ENCODE measurements around the gene WWTR1. TPM values are rescaled to one million over a fixed set of nuclear protein-coding genes. Genes with fewer than 3 reads are reported as not detected.

Gene WWTR1
- total and polyA plus RNA-seq, 2 of the 8 experiments (the other 6 are each of a cell fraction or from before 2014, with no cell fraction given), result 15.7 to 18.6 TPM

DNA sequence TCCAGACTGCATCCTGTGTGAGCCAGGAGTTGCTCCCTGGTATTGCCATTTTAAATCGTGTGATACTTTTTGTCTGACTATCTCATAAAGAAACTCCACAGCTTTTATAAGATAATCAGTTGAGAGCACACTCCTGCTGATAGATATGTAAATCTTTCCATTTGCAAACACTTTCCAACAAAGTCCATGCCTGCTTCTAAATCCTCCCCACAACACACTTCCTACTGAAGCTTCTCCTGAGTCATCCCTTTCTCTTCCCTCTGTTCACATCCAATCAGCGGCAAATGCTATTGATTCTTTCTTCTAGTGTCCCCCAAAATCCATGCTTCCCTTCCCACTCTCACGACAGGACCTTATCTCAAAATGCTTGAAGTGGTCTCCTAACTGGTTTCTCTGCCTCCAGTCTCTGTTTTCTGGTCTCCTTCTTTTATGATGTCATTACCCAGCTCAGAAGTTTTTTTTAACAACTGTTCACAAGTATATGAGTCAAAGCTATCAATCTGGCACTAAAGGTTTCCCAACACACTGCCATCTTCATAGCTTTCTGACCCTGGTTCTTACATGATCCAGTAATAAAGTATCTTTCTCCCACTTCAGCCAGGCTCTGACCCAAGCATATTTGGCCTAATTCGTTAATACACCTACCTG, 4.5 kb upstream of the WWTR1 start:
- CTCF ChIA-PET (ENCODE audit: partially characterized antibody), result interaction anchor here (0.6 to 2.7 kb wide), 8 partner anchors 18 to 147 kb away, joined by 3 to 7 read pairs (median 3); no protein-coding TSS in a partner anchor
- TF ChIP-seq SIN3A (conservative IDR thresholded peaks at IDR 0.05 in 1 of 2, IDR thresholded peaks at IDR 0.05 in 1 of 2; ENCODE audit: low read depth in 1 of 2, low read length in 2 of 2), result no peak
- no peak for TF ChIP-seq RXRA (IDR thresholded peaks at IDR 0.05; ENCODE audit: insufficient read depth, low read depth, low read length)
- TF ChIP-seq TEAD4 (IDR thresholded peaks at IDR 0.05; ENCODE audit: low read depth, low read length), result no peak
- TF ChIP-seq SAP30 (IDR thresholded peaks at IDR 0.05; ENCODE audit: insufficient read depth, insufficient replicate concordance, low read length), result no peak
- no peak for TF ChIP-seq GABPA (IDR thresholded peaks at IDR 0.05; ENCODE audit: borderline replicate concordance, insufficient read depth, low read length)
- TF ChIP-seq CHD1 (IDR thresholded peaks at IDR 0.05; ENCODE audit: low read depth, low read length), result no peak
- TF ChIP-seq TBP (IDR thresholded peaks at IDR 0.05; ENCODE audit: low read depth, low read length), result no peak
- TF ChIP-seq, protein P1, sequence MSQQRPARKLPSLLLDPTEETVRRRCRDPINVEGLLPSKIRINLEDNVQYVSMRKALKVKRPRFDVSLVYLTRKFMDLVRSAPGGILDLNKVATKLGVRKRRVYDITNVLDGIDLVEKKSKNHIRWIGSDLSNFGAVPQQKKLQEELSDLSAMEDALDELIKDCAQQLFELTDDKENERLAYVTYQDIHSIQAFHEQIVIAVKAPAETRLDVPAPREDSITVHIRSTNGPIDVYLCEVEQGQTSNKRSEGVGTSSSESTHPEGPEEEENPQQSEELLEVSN (IDR thresholded peaks at IDR 0.05), result no peak

More for the DNA sequence above, 4.5 kb upstream of the WWTR1 start:
- Histone ChIP-seq H3K27me3 (replicated peaks in 1 of 4; ENCODE audit: control insufficient read depth in 3 of 4, extremely low read depth in 1 of 4, insufficient read depth in 3 of 4, low read length in 3 of 4) (no peaks in the 10 kb centered on the region), H2BK5ac (ENCODE audit: low read depth, low read length) (no peak overlapping the region; the same call in 1 of the 2 replicates), H4K5ac (ENCODE audit: insufficient read length, low read depth, low read length) (no peak overlapping the region), H3K23me2 (ENCODE audit: low read depth, low read length) (peaks cover 14% of the 10 kb centered on the region), H3K79me1 (ENCODE audit: low read depth, low read length) (no peaks in the 10 kb centered on the region), H3K4me3 (ENCODE audit: extremely low read depth in 1 of 4, insufficient read depth in 2 of 4, low read depth in 3 of 4, low read length in 4 of 4) (no peak overlapping the region), H3K23ac (ENCODE audit: insufficient read length) (no peak overlapping the region), H3K56ac (replicated peaks; ENCODE audit: insufficient read length, low read depth, low read length) (no peak overlapping the region), H3K4me1 (replicated peaks in 1 of 4; ENCODE audit: control insufficient read depth in 3 of 4, insufficient read depth in 4 of 4, low read length in 3 of 4) (peaks cover 0 to 12% (median 4%) of the 10 kb centered on the region in 4 experiments; a peak in 6 of 7 replicates), H2AFZ (ENCODE audit: low read length) (peak overlapping the region; percentile 6; the same call in 1 of the 2 replicates), H3K4ac (replicated peaks; ENCODE audit: insufficient read length, low read depth, low read length) (no peak overlapping the region), H3K4me2 (ENCODE audit: insufficient read depth in 1 of 2, low read depth in 2 of 2, low read length in 2 of 2) (0 out of 4 replicates have a peak overlapping the region, but pooled peaks of 1 of the 2 experiments have one; percentile 10), H2BK120ac (replicated peaks; ENCODE audit: low read depth, low read length) (no peak overlapping the region), H3K14ac (ENCODE audit: insufficient read length) (no peak overlapping the region), H3K36me3 (ENCODE audit: control insufficient read depth in 2 of 4, insufficient read depth in 4 of 4, low read length in 3 of 4) (no peaks in the 10 kb centered on the region), H3K9ac (replicated peaks in 1 of 4; ENCODE audit: extremely low read depth in 1 of 4, low read depth in 3 of 4, low read length in 3 of 4) (no peak overlapping the region), H3K79me2 (ENCODE audit: control insufficient read depth in 1 of 2, insufficient read depth in 2 of 2, low read length in 2 of 2) (no peaks in the 10 kb centered on the region), H4K8ac (ENCODE audit: extremely low read depth, insufficient read depth, low read length) (no peak overlapping the region), H2BK20ac (ENCODE audit: low read length) (peak overlapping the region; percentile 80; the same call in 1 of the 2 replicates), H4K91ac (replicated peaks; ENCODE audit: insufficient read length, low read length) (no peak overlapping the region), H2BK15ac (ENCODE audit: low read length) (no peak overlapping the region), H3K18ac (ENCODE audit: extremely low read depth, low read length) (peak overlapping the region; percentile 53; the same call in 1 of the 2 replicates), H3K9me3 (ENCODE audit: insufficient read depth in 2 of 2, low read depth in 1 of 2, low read length in 1 of 2) (no peaks in the 10 kb centered on the region), H2BK12ac (ENCODE audit: low read depth, low read length) (0 out of 2 replicates have a peak overlapping the region, but pooled peaks have one; percentile 75), H2AK5ac (ENCODE audit: low read depth, low read length) (no peak overlapping the region), H4K20me1 (replicated peaks in 1 of 2; ENCODE audit: control insufficient read depth in 1 of 2, insufficient read depth in 2 of 2, low read length in 2 of 2) (no peaks in the 10 kb centered on the region), H3K27ac (ENCODE audit: low read depth, low read length) (no peak overlapping the region)
- 59% methylated on average over 4 of the region's 4 CpGs; no CpG with 5 or more reads in 1 of the 2 experiments for WGBS, 2 experiments (ENCODE audit: extremely low coverage in 1 of 2, insufficient coverage in 1 of 2, insufficient read length in 1 of 2, insufficient replicate concordance in 2 of 2, low coverage in 1 of 2, low lambda C conversion rate in 2 of 2, missing lambda C conversion rate in 1 of 2)
- DNase-seq (ENCODE audit: low read depth in 1 of 2, low spot score in 2 of 2), result no peak
- POLR2A ChIA-PET (ENCODE audit: partially characterized antibody), result interaction anchor here (0.7 to 1.9 kb wide), 3 partner anchors 9 to 747 kb away, joined by 3 to 5 read pairs (median 5); no protein-coding TSS in a partner anchor
- no peak for FAIRE-seq
